GM23248 (cell line): Measurements from ENCODE around the gene C22orf23.

Source experiments
- EZH2 ChIP-seq: fragments of 200-600 bp; sonication (generic); IDR thresholded peaks from 2 replicates; pipeline ENCODE4 v1.6.1; 2018; ENCODE audit warnings: antibody characterized with exemption, mild to moderate bottlenecking; ENCODE audit not compliant: insufficient read depth, poor library complexity, severe bottlenecking
- EZH2phosphoT487 ChIP-seq: fragments of 200-600 bp; sonication (generic); IDR thresholded peaks from 2 replicates; pipeline ENCODE4 v1.6.1; 2018; ENCODE audit warnings: antibody characterized with exemption, moderate library complexity, mild to moderate bottlenecking, low read depth; ENCODE audit not compliant: insufficient read depth

DNA sequence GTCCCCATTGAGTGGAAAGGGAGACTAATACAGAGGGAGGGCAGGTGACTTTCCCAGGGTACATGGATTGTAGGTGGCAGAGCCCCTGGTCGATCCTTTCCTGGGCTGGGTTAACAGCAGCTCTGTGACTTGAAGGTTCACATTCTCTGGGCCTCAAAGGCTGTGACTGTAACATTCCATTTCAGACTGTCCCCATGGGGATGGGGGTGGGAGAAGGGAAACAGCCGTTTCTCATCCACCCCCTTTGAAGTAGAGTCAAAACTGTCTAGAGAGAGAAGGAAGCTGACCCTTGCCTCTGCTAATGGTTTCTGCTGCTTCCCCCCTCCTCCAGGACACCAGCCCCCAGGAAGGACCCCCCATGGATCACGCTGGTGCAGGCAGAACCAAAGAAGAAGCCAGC, 28.1 kb downstream of the C22orf23 start:
- TF ChIP-seq EZH2phosphoT487 (no peak), EZH2 (no peak)
